Astrocyte (in vitro differentiated cells and primary cell): ENCODE results near the gene TTLL9.

Experiments
- EZH2 ChIP-seq: IDR thresholded peaks from 2 replicates; pipeline ENCODE4 v1.6.1; 2012; ENCODE audit warnings: mild to moderate bottlenecking, low read length, inconsistent platforms; ENCODE audit not compliant: insufficient read depth
- TF ChIP-seq, protein P1 (sequence below): IDR thresholded peaks from 2 replicates; pipeline ENCODE4 v1.5.1; 2011; ENCODE audit warnings: low read depth, mild to moderate bottlenecking, inconsistent platforms, low read length, moderate library complexity; ENCODE audit not compliant: insufficient read depth

GRCh38 chr20:31831211-31831610, 39.2 kb upstream of the TTLL9 start:
- TF ChIP-seq EZH2 = no peak
- TF ChIP-seq, protein P1, sequence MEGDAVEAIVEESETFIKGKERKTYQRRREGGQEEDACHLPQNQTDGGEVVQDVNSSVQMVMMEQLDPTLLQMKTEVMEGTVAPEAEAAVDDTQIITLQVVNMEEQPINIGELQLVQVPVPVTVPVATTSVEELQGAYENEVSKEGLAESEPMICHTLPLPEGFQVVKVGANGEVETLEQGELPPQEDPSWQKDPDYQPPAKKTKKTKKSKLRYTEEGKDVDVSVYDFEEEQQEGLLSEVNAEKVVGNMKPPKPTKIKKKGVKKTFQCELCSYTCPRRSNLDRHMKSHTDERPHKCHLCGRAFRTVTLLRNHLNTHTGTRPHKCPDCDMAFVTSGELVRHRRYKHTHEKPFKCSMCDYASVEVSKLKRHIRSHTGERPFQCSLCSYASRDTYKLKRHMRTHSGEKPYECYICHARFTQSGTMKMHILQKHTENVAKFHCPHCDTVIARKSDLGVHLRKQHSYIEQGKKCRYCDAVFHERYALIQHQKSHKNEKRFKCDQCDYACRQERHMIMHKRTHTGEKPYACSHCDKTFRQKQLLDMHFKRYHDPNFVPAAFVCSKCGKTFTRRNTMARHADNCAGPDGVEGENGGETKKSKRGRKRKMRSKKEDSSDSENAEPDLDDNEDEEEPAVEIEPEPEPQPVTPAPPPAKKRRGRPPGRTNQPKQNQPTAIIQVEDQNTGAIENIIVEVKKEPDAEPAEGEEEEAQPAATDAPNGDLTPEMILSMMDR = no peak
